Measurements from ENCODE around the gene HPRT1.

The HPRT1 gene

GRCh38 chrX:134512566-134512965 lies 52.6 kb downstream of the HPRT1 start:
- no peak overlapping the region for H3K27ac ChIP-seq
- TF ChIP-seq CTCF (conservative IDR thresholded peaks at IDR 0.05), result no peak

GRCh38 chrX:134513091-134513490 lies 53.1 kb downstream of the HPRT1 start:
- H3K27ac ChIP-seq, result no peak overlapping the region
- TF ChIP-seq CTCF (conservative IDR thresholded peaks at IDR 0.05), result no peak

- TF ChIP-seq CTCF (conservative IDR thresholded peaks at IDR 0.05), result peak; percentile 80
Measured at GRCh38 chrX:134520860-134521390, 61.0 kb downstream of the HPRT1 start.

GRCh38 chrX:134524181-134524580 lies 64.2 kb downstream of the HPRT1 start:
- no peak overlapping the region for H3K27ac ChIP-seq
- TF ChIP-seq CTCF (conservative IDR thresholded peaks at IDR 0.05), result no peak

More at GRCh38 chrX:134520860-134521390, 61.0 kb downstream of the HPRT1 start:
- no peak overlapping the region for H3K27ac ChIP-seq

- no peak overlapping the region for H3K27ac ChIP-seq
- no peak for TF ChIP-seq CTCF (conservative IDR thresholded peaks at IDR 0.05)
Measured at GRCh38 chrX:134525086-134525792, 65.3 kb downstream of the HPRT1 start.

GRCh38 chrX:134526399-134526798 lies 66.4 kb downstream of the HPRT1 start:
- H3K27ac ChIP-seq, result no peak overlapping the region
- no peak for TF ChIP-seq CTCF (conservative IDR thresholded peaks at IDR 0.05)

GRCh38 chrX:134528960-134529359 lies 69.0 kb downstream of the HPRT1 start:
- no peak overlapping the region for H3K27ac ChIP-seq

More at GRCh38 chrX:134528960-134529359, 69.0 kb downstream of the HPRT1 start:
- TF ChIP-seq CTCF (conservative IDR thresholded peaks at IDR 0.05), result no peak

Data from VCaP (cell line).